NB4 (cell line): ENCODE data around the gene FASTK.

Experiments used
- MAX ChIP-seq: IDR thresholded peaks from 2 replicates; pipeline ENCODE4 v1.6.1; 2011; ENCODE audit warnings: low read depth, low read length
- MYC ChIP-seq: IDR thresholded peaks from 2 replicates; pipeline ENCODE4 v1.6.1; 2011; ENCODE audit warnings: low read depth, low read length
- POLR2A ChIP-seq: IDR thresholded peaks from 2 replicates; pipeline ENCODE4 v1.6.1; 2011; ENCODE audit warnings: mild to moderate bottlenecking; ENCODE audit not compliant: insufficient read length; ENCODE audit errors: extremely low read depth
- TF ChIP-seq, protein P1 (sequence below): IDR thresholded peaks from one replicate; pipeline ENCODE4 v1.5.1; 2012; ENCODE audit warnings: low read depth, low read length

DNA sequence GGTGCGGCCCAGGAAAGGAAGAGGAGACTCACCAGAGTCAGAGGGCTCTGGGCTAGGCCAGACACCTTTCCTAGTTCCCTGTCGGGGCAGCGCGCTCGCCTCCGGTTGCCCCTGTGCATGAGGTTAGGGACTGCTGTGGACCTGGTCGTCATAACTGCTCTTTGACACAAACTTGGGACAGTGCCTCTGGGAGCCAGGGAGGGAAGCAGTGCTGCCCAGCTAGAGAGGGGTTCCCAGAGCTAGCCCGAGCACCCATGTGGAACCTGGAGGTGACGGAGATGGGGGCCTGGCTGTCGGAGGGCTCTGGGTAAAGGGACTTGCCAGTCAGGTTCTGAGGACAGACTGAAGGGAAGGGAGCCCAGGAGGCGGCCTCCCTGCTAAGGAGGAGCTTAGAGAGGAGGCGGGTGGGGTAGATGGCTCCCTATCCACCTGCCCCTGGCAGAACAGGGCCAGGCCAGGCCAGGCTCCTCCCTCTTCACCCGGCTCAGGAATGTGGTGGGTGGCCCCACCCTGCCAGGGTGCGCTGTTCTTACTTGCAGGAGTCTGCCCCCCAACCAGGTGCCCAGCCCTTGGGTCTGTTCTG lies 35.3 kb upstream of the FASTK start:
- TF ChIP-seq, protein P1, sequence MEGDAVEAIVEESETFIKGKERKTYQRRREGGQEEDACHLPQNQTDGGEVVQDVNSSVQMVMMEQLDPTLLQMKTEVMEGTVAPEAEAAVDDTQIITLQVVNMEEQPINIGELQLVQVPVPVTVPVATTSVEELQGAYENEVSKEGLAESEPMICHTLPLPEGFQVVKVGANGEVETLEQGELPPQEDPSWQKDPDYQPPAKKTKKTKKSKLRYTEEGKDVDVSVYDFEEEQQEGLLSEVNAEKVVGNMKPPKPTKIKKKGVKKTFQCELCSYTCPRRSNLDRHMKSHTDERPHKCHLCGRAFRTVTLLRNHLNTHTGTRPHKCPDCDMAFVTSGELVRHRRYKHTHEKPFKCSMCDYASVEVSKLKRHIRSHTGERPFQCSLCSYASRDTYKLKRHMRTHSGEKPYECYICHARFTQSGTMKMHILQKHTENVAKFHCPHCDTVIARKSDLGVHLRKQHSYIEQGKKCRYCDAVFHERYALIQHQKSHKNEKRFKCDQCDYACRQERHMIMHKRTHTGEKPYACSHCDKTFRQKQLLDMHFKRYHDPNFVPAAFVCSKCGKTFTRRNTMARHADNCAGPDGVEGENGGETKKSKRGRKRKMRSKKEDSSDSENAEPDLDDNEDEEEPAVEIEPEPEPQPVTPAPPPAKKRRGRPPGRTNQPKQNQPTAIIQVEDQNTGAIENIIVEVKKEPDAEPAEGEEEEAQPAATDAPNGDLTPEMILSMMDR: no peak
- TF ChIP-seq POLR2A: no peak
- no peak for TF ChIP-seq MYC
- TF ChIP-seq MAX: no peak
